ENCODE results near the gene RRAD.

DNA sequence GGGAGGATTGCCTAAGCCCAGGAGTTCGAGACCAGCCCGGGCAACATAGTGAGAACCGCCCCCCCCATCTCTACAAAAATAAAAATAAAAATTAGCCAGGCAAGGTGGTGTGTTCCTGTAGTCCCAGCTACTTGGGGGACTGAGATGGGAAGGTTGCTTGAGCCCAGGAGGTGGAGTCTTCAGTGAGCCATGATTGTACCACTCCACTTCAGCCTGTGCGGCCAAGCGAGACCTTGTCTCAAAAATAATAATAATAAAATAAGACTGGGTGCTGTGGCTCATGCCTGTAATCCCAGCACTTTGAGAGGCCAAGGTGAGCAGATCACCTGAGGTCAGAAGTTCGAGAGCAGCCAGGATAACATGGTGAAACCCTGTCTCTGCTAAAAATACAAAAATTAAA, 33.5 kb downstream of the RRAD start:
- TF ChIP-seq, protein P1, sequence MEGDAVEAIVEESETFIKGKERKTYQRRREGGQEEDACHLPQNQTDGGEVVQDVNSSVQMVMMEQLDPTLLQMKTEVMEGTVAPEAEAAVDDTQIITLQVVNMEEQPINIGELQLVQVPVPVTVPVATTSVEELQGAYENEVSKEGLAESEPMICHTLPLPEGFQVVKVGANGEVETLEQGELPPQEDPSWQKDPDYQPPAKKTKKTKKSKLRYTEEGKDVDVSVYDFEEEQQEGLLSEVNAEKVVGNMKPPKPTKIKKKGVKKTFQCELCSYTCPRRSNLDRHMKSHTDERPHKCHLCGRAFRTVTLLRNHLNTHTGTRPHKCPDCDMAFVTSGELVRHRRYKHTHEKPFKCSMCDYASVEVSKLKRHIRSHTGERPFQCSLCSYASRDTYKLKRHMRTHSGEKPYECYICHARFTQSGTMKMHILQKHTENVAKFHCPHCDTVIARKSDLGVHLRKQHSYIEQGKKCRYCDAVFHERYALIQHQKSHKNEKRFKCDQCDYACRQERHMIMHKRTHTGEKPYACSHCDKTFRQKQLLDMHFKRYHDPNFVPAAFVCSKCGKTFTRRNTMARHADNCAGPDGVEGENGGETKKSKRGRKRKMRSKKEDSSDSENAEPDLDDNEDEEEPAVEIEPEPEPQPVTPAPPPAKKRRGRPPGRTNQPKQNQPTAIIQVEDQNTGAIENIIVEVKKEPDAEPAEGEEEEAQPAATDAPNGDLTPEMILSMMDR (conservative IDR thresholded peaks at IDR 0.05; ENCODE audit: low read depth, low read length), result no peak
- no peak for TF ChIP-seq EZH2phosphoT487 (IDR thresholded peaks at IDR 0.05; ENCODE audit: borderline replicate concordance, low read length)
